Stomach (tissue), 9 donors: ENCODE measurements around the gene LHB. TPM values are rescaled to one million over a fixed set of nuclear protein-coding genes. Genes with fewer than 3 reads are reported as not detected.
A peak's percentile ranks its signal among the peaks of the same experiment; 100 is the strongest.

Experiments
- DNase-seq, 2 donors: peaks; one replicate each; pipeline versions ENCODE4 v3.0.0 to v3.0.0-alpha.2; 2013 to 2019
- H3K27ac ChIP-seq, 5 donors: fragments of 200-600 bp in 4 of 5; sonication (generic) in 4 of 5; one replicate each; pipeline ENCODE4 v1.5.1; 2013 to 2019; ENCODE audit warnings: mild to moderate bottlenecking in 1 of 5, moderate library complexity in 1 of 5
- H3K27me3 ChIP-seq, 3 donors: fragments of 200-600 bp; sonication (generic); one replicate each; pipeline ENCODE4 v1.5.1; 2017 to 2019; ENCODE audit warnings: mixed run types in 1 of 3
- H3K36me3 ChIP-seq, 4 donors: fragments of 200-600 bp; sonication (generic); 1 replicate in 3 of 4; 2 replicates in 1 of 4; pipeline ENCODE4 v1.5.1; 2016 to 2019
- H3K4me1 ChIP-seq, 4 donors: fragments of 200-600 bp; sonication (generic); one replicate each; pipeline ENCODE4 v1.5.1; 2016 to 2019
- H3K4me3 ChIP-seq, 4 donors: fragments of 200-600 bp; sonication (generic) in 3 of 4; one replicate each; pipeline ENCODE4 v1.5.1; 2016 to 2019; ENCODE audit warnings: mild to moderate bottlenecking in 1 of 4
- H3K9me3 ChIP-seq, 4 donors: fragments of 200-600 bp; sonication (generic); one replicate each; pipeline ENCODE4 v1.5.1; 2016 to 2019
- EP300 ChIP-seq: sonication (generic); formaldehyde crosslinking; IDR thresholded peaks from one replicate; pipeline ENCODE4 v1.6.1; 2017; ENCODE audit warnings: antibody characterized with exemption
- POLR2A ChIP-seq, 4 donors: fragments of 450-650 bp; IDR thresholded peaks; one replicate each; pipeline ENCODE4 v1.6.1; 2016; ENCODE audit warnings: antibody characterized with exemption in 4 of 4, control low read depth in 2 of 4, mild to moderate bottlenecking in 1 of 4, moderate library complexity in 1 of 4
- POLR2AphosphoS5 ChIP-seq, 3 donors: sonication (generic); formaldehyde crosslinking; IDR thresholded peaks; one replicate each; pipeline ENCODE4 v1.6.1; 2016; ENCODE audit warnings: antibody characterized with exemption in 3 of 3
- WGBS, 5 donors: extraction: QIAGEN DNeasy Blood & Tissue Kit in 3 of 5; methylation state at CpG; one replicate each; pipeline versions ENCODE4 v1.1.5 to v1.1.7; 2013 to 2018; 5-methylcytosine and 5-hydroxymethylcytosine counted together
- intact Hi-C: fragments of 100-400 bp; cut with DNase I; formaldehyde crosslinking; loops from one replicate; pipeline ENCODE4 v1.15.1; 2023; ENCODE audit warnings: low total_unique reads
- polyA plus RNA-seq, 3 donors: library from polyadenylated mRNA; stranded (reverse); fragments of 200-250 nt; gene quantifications; one replicate each; pipeline ENCODE4 v1.2.3, GENCODE V29; 2013
- total RNA-seq, 5 donors: library from RNA; depleted of rRNA; stranded (reverse); fragments of >200 nt; gene quantifications; one replicate each; pipeline versions ENCODE4 v1.1.0 to v1.2.3, GENCODE V29; 2014 to 2016
- TF ChIP-seq, protein P1 (sequence below), 7 experiments: fragments of 450-650 bp in 4 of 7; fragments of 200-600 bp in 3 of 7; sonication (generic) in 3 of 7; IDR thresholded peaks; one replicate each; pipeline ENCODE4 v1.5.1; 2016 to 2019; ENCODE audit warnings: antibody characterized with exemption in 7 of 7, control low read depth in 2 of 7, mild to moderate bottlenecking in 1 of 7
- donor health status: healthy with polysubstance abuse.
- donor health status: Bipolar disorder and iron deficiency.
- donor health status: healthy.

LHB gene
- total and polyA plus RNA-seq, 8 donors, result 3.8 to 45.8 (median 24.4) TPM; not detected in 4

DNA sequence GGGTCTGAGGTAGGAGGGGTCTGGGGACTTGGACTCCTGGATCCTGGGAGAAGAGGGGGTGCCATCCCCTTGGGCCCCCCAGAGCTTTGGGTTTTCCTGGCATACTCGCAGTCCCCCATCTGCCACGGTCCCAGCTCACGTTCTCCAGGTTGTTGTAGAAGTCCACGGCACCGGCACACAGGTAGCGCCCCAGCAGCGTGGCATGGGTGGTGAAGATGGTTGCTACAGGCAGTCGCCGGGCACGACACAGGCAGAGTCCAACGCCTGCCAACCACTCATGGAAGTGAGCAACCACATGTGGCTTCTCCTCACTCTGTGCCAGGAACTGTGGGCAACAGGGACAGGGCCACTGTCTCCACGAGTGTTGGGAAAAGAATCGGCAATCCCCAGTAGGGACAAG, 31.2 kb downstream of the LHB start:
- Histone ChIP-seq H3K9me3 (no peaks in the 10 kb centered on the region), H3K27ac (no peak overlapping the region), H3K36me3 (peaks cover 57 to 100% (median 94%) of the 10 kb centered on the region in 4 donors), H3K27me3 (no peaks in the 10 kb centered on the region), H3K4me1 (peaks cover 4 to 12% (median 8%) of the 10 kb centered on the region in 4 donors), H3K4me3 (no peak overlapping the region)
- no peak for DNase-seq
- no peak for TF ChIP-seq EP300
- intact Hi-C loops, result no loop called here
- WGBS, 5 donors, result 94 to 98% (median 97%) methylated on average over 10 to 13 of the region's 13 CpGs

DNA sequence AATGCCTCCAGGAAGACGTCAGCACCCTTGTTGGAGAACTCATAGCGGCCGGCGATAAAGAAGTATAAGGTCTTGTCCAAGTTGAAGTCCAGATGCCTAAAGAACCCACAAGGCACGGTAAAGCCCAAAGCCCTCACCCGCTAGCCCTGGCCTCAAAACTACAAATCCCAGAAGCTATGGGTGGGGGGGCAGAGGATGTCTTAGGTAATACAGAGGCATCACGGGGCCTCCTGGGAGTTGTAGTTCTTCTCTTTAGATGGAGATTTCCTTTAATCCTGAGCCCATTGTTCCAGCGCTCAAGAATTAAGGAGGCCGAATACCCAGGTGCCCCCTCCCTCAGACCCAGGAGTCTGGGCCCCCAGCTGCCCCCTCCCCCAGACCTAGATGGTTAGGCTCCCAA, 34.6 kb downstream of the LHB start:
- intact Hi-C loops, result no loop called here
- peaks cover 44 to 83% (median 83%) of the 10 kb centered on the region in 4 donors for H3K36me3 ChIP-seq
- H3K27me3 ChIP-seq, result no peaks in the 10 kb centered on the region
- H3K27ac ChIP-seq, result no peak overlapping the region
- DNase-seq, result no peak
- no peak overlapping the region for H3K4me3 ChIP-seq
- 91 to 98% (median 98%) methylated on average over 9 of the region's 9 CpGs for WGBS, 5 donors
- peaks cover 0 to 14% (median 6%) of the 10 kb centered on the region in 4 donors for H3K4me1 ChIP-seq
- no peaks in the 10 kb centered on the region for H3K9me3 ChIP-seq
- TF ChIP-seq POLR2AphosphoS5 (IDR thresholded peaks at IDR 0.05), result no peak

DNA sequence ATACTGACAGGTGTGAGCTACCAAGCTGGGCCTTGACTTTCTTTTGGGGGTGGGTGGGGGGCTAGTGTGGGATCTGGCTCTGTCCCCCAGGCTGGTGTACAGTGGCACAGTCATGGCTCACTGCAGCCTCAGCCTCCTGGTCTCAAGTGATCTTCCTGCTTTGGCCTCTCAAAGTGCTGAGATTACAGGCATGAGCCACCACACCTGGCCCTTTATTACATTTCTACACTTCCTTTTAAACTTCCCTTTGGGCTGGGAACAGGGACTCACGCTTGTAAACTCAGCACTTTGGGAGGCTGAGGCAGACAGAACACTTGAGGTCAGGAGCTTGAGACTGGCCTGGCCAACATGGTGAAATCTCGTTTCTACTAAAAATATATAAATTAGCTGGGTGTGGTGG, 39.8 kb downstream of the LHB start:
- TF ChIP-seq POLR2A (IDR thresholded peaks at IDR 0.05) (no peak), POLR2AphosphoS5 (IDR thresholded peaks at IDR 0.05) (no peak), EP300 (no peak)
- TF ChIP-seq, protein P1, sequence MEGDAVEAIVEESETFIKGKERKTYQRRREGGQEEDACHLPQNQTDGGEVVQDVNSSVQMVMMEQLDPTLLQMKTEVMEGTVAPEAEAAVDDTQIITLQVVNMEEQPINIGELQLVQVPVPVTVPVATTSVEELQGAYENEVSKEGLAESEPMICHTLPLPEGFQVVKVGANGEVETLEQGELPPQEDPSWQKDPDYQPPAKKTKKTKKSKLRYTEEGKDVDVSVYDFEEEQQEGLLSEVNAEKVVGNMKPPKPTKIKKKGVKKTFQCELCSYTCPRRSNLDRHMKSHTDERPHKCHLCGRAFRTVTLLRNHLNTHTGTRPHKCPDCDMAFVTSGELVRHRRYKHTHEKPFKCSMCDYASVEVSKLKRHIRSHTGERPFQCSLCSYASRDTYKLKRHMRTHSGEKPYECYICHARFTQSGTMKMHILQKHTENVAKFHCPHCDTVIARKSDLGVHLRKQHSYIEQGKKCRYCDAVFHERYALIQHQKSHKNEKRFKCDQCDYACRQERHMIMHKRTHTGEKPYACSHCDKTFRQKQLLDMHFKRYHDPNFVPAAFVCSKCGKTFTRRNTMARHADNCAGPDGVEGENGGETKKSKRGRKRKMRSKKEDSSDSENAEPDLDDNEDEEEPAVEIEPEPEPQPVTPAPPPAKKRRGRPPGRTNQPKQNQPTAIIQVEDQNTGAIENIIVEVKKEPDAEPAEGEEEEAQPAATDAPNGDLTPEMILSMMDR (IDR thresholded peaks at IDR 0.05), result no peak
- Histone ChIP-seq H3K9me3 (no peaks in the 10 kb centered on the region), H3K4me3 (no peak overlapping the region), H3K4me1 (peaks cover 0 to 16% (median 6%) of the 10 kb centered on the region in 4 donors), H3K27ac (peak overlapping the region in 1 of 5 donors; percentile 87), H3K27me3 (no peaks in the 10 kb centered on the region), H3K36me3 (peaks cover 29 to 76% (median 75%) of the 10 kb centered on the region in 4 donors)
- intact Hi-C loops, result no loop called here
- no peak for DNase-seq
- WGBS, 5 donors, result 57 to 84% (median 69%) methylated on average over 2 of the region's 2 CpGs

DNA sequence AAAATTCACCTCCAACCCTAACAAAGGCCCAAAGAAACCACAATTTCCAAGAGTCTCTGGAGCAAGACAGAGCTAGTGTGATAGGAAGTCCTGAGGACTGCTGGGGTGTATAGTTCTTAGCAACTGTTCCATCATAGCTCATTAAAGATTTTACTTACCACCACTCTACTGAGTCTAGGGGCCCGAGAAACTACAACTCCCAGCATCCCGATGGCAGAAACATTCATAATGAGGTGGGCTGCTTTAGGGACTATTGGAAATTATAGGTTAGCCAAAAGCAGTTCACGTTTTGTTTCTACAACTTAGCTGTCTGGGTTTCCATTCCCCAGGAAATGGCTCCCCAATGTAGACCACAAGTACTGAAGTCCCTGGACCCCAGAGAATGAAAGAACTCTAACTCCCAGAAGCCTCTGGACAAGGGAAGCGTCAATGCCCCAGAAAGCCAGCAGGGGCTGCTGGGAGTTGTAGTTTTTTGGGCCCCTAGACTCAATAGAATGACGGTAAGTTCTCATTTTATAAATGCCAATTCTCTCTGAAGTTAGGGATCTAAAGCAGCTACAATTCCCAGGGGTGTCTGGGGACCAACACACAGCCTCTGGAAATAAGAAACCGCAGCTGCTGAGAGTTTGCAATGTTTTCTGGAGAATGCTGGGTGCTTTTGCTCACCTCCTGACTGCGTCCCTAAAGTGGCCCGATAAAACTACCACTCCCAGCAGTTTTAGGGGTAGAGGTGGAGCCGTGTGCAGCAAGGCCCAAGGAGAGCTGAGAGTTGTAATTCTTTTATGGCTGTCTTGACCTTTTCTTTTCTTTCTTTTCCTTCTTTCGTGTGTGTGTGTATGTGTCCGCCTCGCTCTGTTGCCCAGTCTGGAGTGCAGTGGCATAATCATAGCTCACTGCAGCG, 40.7 kb downstream of the LHB start:
- Histone ChIP-seq H3K4me1 (peaks cover 0 to 18% (median 6%) of the 10 kb centered on the region in 4 donors), H3K27me3 (no peaks in the 10 kb centered on the region), H3K4me3 (no peak overlapping the region), H3K27ac (peak overlapping the region in 1 of 5 donors; percentile 10), H3K9me3 (no peaks in the 10 kb centered on the region), H3K36me3 (peaks cover 20 to 76% (median 75%) of the 10 kb centered on the region in 4 donors)
- 90 to 93% (median 91%) methylated on average over 13 of the region's 13 CpGs for WGBS, 5 donors
- intact Hi-C loops, result no loop called here
- DNase-seq, result peak in 1 of 2 donors; percentile 65
- TF ChIP-seq EP300 (no peak), POLR2A (IDR thresholded peaks at IDR 0.05) (no peak)
- TF ChIP-seq, protein P1 (IDR thresholded peaks at IDR 0.05), result peak in 1 of 7 experiments; percentile 11

DNA sequence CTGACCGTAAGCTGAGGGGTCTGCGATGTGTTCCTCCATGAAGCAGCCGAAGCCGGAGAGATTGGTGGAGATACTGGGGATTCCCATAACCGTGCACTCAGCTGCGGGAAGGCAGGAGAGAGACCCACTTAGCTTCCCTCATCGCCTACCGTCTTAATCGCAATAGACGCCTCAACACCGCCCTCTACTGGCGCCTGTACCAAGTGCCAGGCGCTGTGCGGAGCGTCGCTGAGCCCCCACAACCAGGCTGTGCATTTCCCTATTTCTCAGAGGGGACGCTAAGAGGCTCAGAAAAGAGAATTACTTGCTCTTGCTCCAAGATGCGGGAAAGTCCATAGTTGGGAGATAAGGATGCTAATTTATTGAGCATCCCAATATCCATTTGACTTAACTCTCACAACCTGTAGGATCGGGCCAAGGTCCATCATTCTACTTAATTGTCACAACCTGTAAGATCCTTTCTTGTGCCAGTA, 45.9 kb downstream of the LHB start:
- Histone ChIP-seq H3K4me3 (no peak overlapping the region), H3K4me1 (peaks cover 14 to 52% (median 31%) of the 10 kb centered on the region in 4 donors), H3K36me3 (peaks cover 41 to 88% (median 86%) of the 10 kb centered on the region in 4 donors), H3K27ac (peak overlapping the region in 3 of 5 donors; percentile 20 to 51 (median 43)), H3K27me3 (no peaks in the 10 kb centered on the region), H3K9me3 (no peaks in the 10 kb centered on the region)
- intact Hi-C loops, result no loop called here
- 17 to 21% (median 19%) methylated on average over 18 to 19 of the region's 19 CpGs for WGBS, 5 donors
- TF ChIP-seq EP300 (no peak), POLR2A (IDR thresholded peaks at IDR 0.05) (no peak), POLR2AphosphoS5 (IDR thresholded peaks at IDR 0.05) (peak in 1 of 3 donors; percentile 65)
- TF ChIP-seq, protein P1 (IDR thresholded peaks at IDR 0.05), result peak in 5 of 7 experiments; percentile 81 to 91 (median 86)
- peak; percentile 85 to 93 for DNase-seq
